ENCODE measurements around the gene TANK. TPM values are rescaled to one million over a fixed set of nuclear protein-coding genes. Genes with fewer than 3 reads are reported as not detected.
A peak's percentile ranks its signal among the peaks of the same experiment; 100 is the strongest.
"Not testable (repeated sequence)": the region's sequence is repeated elsewhere in the genome, so short reads cannot be mapped to it uniquely, and the experiment has no call there.

Gene TANK
- total and polyA plus RNA-seq, 4 experiments from 2014 or later = 76.3 to 91.2 (median 88.4) TPM

DNA sequence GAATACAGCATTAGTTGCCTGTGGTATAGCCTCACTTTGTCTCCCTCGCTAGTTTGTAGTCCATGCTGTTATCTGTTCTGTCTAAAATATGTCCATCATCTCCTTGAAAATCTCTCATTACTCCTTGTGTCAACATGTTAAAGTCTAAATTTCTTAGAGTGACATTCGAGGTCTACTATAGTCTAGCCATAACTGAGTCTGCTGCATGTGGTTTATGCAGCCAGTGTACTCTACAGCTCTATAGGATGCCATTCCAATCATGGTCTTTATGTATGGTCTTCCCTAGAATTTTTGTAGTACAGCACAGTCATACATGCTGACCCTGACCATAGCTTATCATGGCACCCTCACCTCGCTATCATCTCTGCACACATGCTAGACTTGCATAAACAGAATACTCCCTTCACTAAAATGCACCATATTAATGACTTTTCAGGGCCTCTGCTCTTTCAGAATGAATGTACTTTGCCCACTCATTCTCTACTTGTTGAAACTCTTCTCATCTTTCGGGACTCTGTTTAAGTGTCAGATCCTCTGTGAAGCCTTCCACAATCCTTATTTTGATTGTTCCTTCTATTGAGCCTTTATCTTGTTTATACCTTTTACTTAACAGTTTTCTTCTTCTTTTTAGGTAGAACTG is 12.8 kb downstream of the TANK start:
- intact Hi-C loops (cut with micrococcal nuclease) = loop anchor here (2.0 kb wide), 1 partner anchor 16 kb away; no protein-coding TSS in a partner anchor
- no peaks in the 10 kb centered on the region for H3K27me3 Mint-ChIP-seq
- Histone ChIP-seq H3K4me3 (ENCODE audit: low read length in 2 of 2) (no peak overlapping the region), H3K9me3 (ENCODE audit: control insufficient read depth in 1 of 2, low read length in 2 of 2) (no peaks in the 10 kb centered on the region), H3K27me3 (ENCODE audit: insufficient read depth, low read length) (no peaks in the 10 kb centered on the region), H3K4me1 (ENCODE audit: insufficient read depth, low read length) (peaks cover 67% of the 10 kb centered on the region), H3K27ac (ENCODE audit: low read depth, low read length) (no peak overlapping the region), H3K36me3 (ENCODE audit: insufficient read depth, low read length) (no peaks in the 10 kb centered on the region)
- peak overlapping the region in 6 of 7 donors; percentile 0 to 61 (median 6) for H3K27ac Mint-ChIP-seq
- H3K4me3 Mint-ChIP-seq = peak overlapping the region in 2 of 8 donors; percentile 1 to 39
- CTCF ChIA-PET (ENCODE audit: partially characterized antibody) = no interaction called here
- peaks cover 39 to 41% of the 10 kb centered on the region in 2 donors for H3K36me3 Mint-ChIP-seq
- H3K9me3 Mint-ChIP-seq = peaks cover 0 to 2% (median 0%) of the 10 kb centered on the region in 8 donors
- peaks cover 50 to 73% (median 61%) of the 10 kb centered on the region in 4 donors for H3K4me1 Mint-ChIP-seq
- DNase-seq = no peak
- POLR2A ChIA-PET (ENCODE audit: partially characterized antibody) = no interaction called here

DNA sequence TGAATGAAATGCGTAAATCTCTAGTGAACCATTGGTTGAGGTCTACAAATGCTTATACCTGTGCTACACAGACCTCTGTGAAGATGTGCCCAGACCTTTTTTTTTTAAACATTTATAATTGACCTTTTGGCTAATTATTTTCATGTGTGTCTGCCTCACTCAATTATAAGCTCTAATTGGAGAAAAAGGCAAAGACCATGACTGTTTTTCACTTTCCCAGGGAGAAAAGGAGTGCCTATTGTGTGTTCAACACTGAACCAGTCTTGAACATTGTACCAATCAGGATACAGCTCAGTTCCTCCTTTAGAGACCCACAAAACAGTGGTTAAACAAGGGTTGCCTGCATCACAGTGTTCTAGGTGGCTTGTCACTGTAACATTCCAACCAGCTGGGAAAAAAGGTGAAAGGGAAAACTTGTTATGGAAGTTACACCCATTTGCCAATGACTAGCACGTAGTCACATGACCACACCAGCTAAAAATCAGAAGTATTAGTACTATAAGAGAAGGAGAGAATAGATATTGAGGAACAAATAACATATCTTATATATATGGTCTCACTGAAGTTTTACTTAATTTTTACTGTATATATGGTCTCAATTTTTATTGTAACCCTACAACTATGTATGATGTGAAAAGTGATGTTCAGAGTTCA is 13.4 kb downstream of the TANK start:
- H3K36me3 ChIP-seq (ENCODE audit: insufficient read depth, low read length) = no peaks in the 10 kb centered on the region
- H3K4me3 ChIP-seq (ENCODE audit: low read length in 2 of 2) = no peak overlapping the region
- H3K27me3 ChIP-seq (ENCODE audit: insufficient read depth, low read length) = no peaks in the 10 kb centered on the region
- DNase-seq = peak in 1 of 5 donors; percentile 25
- Mint-ChIP-seq H3K4me1 (peaks cover 51 to 74% (median 62%) of the 10 kb centered on the region in 4 donors), H3K27me3 (no peaks in the 10 kb centered on the region), H3K36me3 (peaks cover 45 to 46% of the 10 kb centered on the region in 2 donors), H3K27ac (peak overlapping the region in 1 of 7 donors; percentile 7), H3K4me3 (no peak overlapping the region), H3K9me3 (peaks cover 0 to 2% (median 0%) of the 10 kb centered on the region in 8 donors)
- H3K27ac ChIP-seq (ENCODE audit: low read depth, low read length) = no peak overlapping the region
- ChIA-PET CTCF (ENCODE audit: partially characterized antibody) (no interaction called here), POLR2A (ENCODE audit: partially characterized antibody) (no interaction called here)
- H3K9me3 ChIP-seq (ENCODE audit: control insufficient read depth in 1 of 2, low read length in 2 of 2) = no peaks in the 10 kb centered on the region
- peaks cover 61% of the 10 kb centered on the region for H3K4me1 ChIP-seq (ENCODE audit: insufficient read depth, low read length)
- intact Hi-C loops (cut with micrococcal nuclease) = loop anchor here (2.0 kb wide), 1 partner anchor 15 kb away; no protein-coding TSS in a partner anchor

- no peak overlapping the region for H3K27ac ChIP-seq (ENCODE audit: low read depth, low read length)
- H3K9me3 ChIP-seq (ENCODE audit: control insufficient read depth in 1 of 2, low read length in 2 of 2) = no peaks in the 10 kb centered on the region
- peaks cover 23% of the 10 kb centered on the region for H3K36me3 ChIP-seq (ENCODE audit: insufficient read depth, low read length)
- Mint-ChIP-seq H3K27ac (no peak overlapping the region), H3K4me1 (peaks cover 29 to 46% (median 39%) of the 10 kb centered on the region in 4 donors), H3K36me3 (peaks cover 72 to 73% of the 10 kb centered on the region in 2 donors), H3K9me3 (peaks cover 0 to 2% (median 0%) of the 10 kb centered on the region in 8 donors), H3K4me3 (peak overlapping the region in 1 of 8 donors; percentile 8), H3K27me3 (no peaks in the 10 kb centered on the region)
- intact Hi-C loops (cut with micrococcal nuclease) = no loop called here
- ChIA-PET CTCF (ENCODE audit: partially characterized antibody) (no interaction called here), POLR2A (ENCODE audit: partially characterized antibody) (no interaction called here)
- H3K4me1 ChIP-seq (ENCODE audit: insufficient read depth, low read length) = peaks cover 22% of the 10 kb centered on the region
- no peaks in the 10 kb centered on the region for H3K27me3 ChIP-seq (ENCODE audit: insufficient read depth, low read length)
- no peak for DNase-seq
- H3K4me3 ChIP-seq (ENCODE audit: low read length in 2 of 2) = no peak overlapping the region
Observed at GRCh38 chr2:161177969-161178368, 17.7 kb downstream of the TANK start.

DNA sequence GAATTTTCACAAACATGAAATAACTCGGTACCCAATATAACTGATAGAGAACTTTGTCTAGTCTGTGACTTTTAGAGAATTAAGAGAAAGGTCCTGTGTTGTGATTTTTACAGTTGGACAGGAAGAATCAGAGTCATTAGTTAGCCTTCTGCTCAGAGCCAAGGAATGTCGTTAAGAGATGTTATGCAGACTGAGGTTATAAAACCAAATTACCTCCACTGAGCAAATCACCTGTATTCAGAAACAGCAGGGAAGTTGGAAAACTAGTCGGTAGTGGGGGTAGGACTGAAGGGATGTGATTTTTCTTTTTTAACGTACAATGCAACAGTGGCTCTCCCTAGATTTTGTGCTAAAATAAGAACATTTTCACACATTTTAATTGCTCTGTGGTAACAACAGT is 18.5 kb downstream of the TANK start:
- no peaks in the 10 kb centered on the region for H3K9me3 ChIP-seq (ENCODE audit: control insufficient read depth in 1 of 2, low read length in 2 of 2)
- peaks cover 28% of the 10 kb centered on the region for H3K36me3 ChIP-seq (ENCODE audit: insufficient read depth, low read length)
- DNase-seq = no peak
- peaks cover 14% of the 10 kb centered on the region for H3K4me1 ChIP-seq (ENCODE audit: insufficient read depth, low read length)
- Mint-ChIP-seq H3K27ac (peak overlapping the region in 1 of 7 donors; percentile 62), H3K4me3 (no peak overlapping the region), H3K27me3 (no peaks in the 10 kb centered on the region), H3K36me3 (peaks cover 68% of the 10 kb centered on the region in 2 donors), H3K9me3 (peaks cover 0 to 2% (median 0%) of the 10 kb centered on the region in 8 donors), H3K4me1 (peaks cover 23 to 41% (median 35%) of the 10 kb centered on the region in 4 donors)
- H3K27me3 ChIP-seq (ENCODE audit: insufficient read depth, low read length) = no peaks in the 10 kb centered on the region
- no peak overlapping the region for H3K4me3 ChIP-seq (ENCODE audit: low read length in 2 of 2)
- intact Hi-C loops (cut with micrococcal nuclease) = no loop called here
- POLR2A ChIA-PET (ENCODE audit: partially characterized antibody) = no interaction called here
- CTCF ChIA-PET (ENCODE audit: partially characterized antibody) = no interaction called here
- no peak overlapping the region for H3K27ac ChIP-seq (ENCODE audit: low read depth, low read length)

DNA sequence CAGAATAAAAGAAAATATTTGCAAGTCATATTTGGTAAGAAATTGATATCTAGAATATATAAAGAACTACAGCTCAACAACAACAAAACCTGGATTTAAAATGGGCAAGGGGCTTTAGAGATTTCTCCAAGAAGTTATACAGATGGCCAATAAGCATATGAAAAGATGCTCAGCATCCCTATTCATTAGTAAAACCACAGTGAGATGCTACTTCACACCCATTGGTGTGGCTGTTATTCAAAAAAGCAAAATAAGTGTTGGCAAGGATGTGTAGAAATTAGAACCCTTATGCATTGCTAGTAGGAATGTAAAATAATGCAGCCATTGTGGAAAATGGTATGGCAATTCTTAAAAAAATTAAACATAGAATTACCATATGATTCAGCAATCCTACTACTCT is 29.8 kb downstream of the TANK start:
- Mint-ChIP-seq H3K9me3 (peaks cover 0 to 2% (median 0%) of the 10 kb centered on the region in 8 donors), H3K4me3 (no peak overlapping the region), H3K27ac (peak overlapping the region in 1 of 7 donors; percentile 55), H3K4me1 (peaks cover 37 to 73% (median 65%) of the 10 kb centered on the region in 4 donors), H3K27me3 (no peaks in the 10 kb centered on the region), H3K36me3 (peaks cover 63 to 65% of the 10 kb centered on the region in 2 donors)
- Histone ChIP-seq H3K4me3 (ENCODE audit: low read length in 2 of 2) (no peak overlapping the region), H3K27me3 (ENCODE audit: insufficient read depth, low read length) (no peaks in the 10 kb centered on the region), H3K9me3 (ENCODE audit: control insufficient read depth in 1 of 2, low read length in 2 of 2) (no peaks in the 10 kb centered on the region), H3K27ac (ENCODE audit: low read depth, low read length) (no peak overlapping the region), H3K4me1 (ENCODE audit: insufficient read depth, low read length) (peaks cover 15% of the 10 kb centered on the region), H3K36me3 (ENCODE audit: insufficient read depth, low read length) (peaks cover 14% of the 10 kb centered on the region)
- POLR2A ChIA-PET (ENCODE audit: partially characterized antibody) = no interaction called here
- DNase-seq = no peak
- CTCF ChIA-PET (ENCODE audit: partially characterized antibody) = no interaction called here
- intact Hi-C loops (cut with micrococcal nuclease) = no loop called here

DNA sequence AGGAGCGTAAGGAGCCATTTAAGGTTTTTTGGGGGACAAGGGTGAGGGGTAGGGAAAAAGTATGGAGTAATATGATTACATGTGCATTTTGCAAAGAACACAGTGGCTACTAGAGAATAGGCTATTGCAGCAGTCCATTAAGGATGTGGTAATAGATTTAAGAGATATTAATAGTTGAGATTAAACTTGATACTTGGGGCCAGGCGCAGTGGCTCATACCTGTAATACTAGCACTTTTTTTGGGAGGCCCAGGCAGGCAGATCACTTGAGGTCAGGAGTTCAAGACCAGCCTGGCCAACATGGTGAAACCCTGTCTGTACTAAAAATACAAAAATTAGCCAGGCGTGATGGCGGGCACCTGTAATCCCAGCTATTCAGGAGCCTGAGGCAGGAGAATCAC is 35.4 kb downstream of the TANK start:
- Histone ChIP-seq H3K36me3 (ENCODE audit: insufficient read depth, low read length) (peaks cover 11% of the 10 kb centered on the region), H3K4me1 (ENCODE audit: insufficient read depth, low read length) (peaks cover 45% of the 10 kb centered on the region)
- H3K27me3 Mint-ChIP-seq; POLR2A ChIA-PET (ENCODE audit: partially characterized antibody); H3K9me3 ChIP-seq (ENCODE audit: control insufficient read depth in 1 of 2, low read length in 2 of 2); H3K4me3 Mint-ChIP-seq; H3K27me3 ChIP-seq (ENCODE audit: insufficient read depth, low read length); H3K27ac ChIP-seq (ENCODE audit: low read depth, low read length); H3K4me3 ChIP-seq (ENCODE audit: low read length in 2 of 2); H3K9me3 Mint-ChIP-seq; DNase-seq: not testable (repeated sequence)
- peaks cover 40 to 77% (median 63%) of the 10 kb centered on the region in 4 donors for H3K4me1 Mint-ChIP-seq
- H3K27ac Mint-ChIP-seq = peak overlapping the region in 1 of 7 donors; percentile 63
- CTCF ChIA-PET (ENCODE audit: partially characterized antibody) = interaction anchor here (1.1 kb wide), 1 partner anchor 21 kb away, joined by 3 read pairs; no protein-coding TSS in a partner anchor
- intact Hi-C loops (cut with micrococcal nuclease) = loop anchor here (5.0 kb wide), 1 partner anchor 33 kb away; the partner anchor contains the start of gene TANK
- H3K36me3 Mint-ChIP-seq = peaks cover 69 to 70% of the 10 kb centered on the region in 2 donors

All from CD4-positive, alpha-beta memory T cell (primary cell).